GM19452 (cell line): ENCODE results near the gene CEP63.
"Not testable (repeated sequence)": the region's sequence is repeated elsewhere in the genome, so short reads cannot be mapped to it uniquely, and the experiment has no call there.

Experiments
- ATAC-seq: cut with Tn5 transposase; IDR thresholded peaks from one replicate; pipeline ENCODE4 v1.9.1; 2021; ENCODE audit not compliant: unreplicated experiment

CEP63 gene

DNA sequence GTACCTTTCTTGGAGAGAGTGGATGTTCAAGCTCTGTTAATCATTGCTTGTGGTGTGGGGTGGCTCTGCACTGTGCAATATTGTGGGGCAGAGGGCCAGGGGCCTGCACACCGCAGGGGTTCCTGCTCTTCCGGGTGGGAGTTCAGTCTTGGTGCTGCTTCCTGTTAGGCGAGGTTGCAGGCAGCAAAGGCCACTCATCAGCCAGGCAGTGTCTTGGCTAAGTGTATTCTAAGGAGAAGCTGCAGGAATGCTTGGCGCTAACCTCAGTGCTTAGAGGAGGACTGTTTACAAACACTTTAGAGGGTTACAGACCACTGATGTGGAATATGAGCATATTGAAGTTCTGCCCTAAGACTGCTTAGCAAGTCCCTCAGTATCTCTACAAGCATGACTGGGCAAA is 81.7 kb downstream of the CEP63 start:
- ATAC-seq: no peak

DNA sequence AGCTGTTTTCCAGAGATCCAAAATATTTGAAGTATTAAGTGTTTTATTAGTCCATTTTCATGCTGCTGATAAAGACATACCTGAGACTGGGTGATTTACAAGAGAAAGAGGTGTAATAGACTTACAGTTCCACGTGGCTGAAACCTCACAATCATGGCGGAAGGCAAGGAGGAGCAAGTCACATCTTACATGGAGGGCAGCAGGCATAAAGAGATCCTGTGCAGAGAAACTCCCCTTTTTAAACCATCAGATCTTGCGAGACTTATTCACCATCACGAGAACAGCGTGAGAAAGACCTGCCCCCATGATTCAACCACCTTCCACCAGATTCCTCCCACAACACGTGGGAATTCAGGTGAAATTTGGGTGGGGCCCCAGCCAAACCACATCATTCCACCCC is 82.9 kb downstream of the CEP63 start:
- ATAC-seq: no peak

- not testable (repeated sequence) for ATAC-seq
Measured at GRCh38 chr3:134569899-134570298, 84.0 kb downstream of the CEP63 start.

GRCh38 chr3:134576426-134576825 is 90.6 kb downstream of the CEP63 start:
- ATAC-seq: no peak

DNA sequence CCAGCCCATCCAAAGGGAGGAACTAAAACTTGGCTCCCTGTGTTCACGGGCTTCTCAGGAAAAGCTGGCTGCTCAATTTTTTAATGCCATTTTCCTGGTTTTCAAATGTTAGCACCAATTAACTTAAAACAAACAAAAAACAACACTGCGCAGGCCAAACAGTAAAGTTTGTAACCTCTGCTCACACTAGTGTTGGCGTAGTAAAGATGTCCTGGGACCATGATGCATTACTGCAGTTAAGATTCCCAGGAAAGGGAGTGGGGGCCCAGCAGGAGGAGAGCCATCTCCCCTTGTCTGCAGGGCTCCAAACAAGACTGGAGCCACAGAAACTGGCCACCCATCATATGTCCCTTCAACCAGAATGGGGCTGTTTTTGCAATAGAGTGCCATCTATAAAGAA is 91.0 kb downstream of the CEP63 start:
- no peak for ATAC-seq

DNA sequence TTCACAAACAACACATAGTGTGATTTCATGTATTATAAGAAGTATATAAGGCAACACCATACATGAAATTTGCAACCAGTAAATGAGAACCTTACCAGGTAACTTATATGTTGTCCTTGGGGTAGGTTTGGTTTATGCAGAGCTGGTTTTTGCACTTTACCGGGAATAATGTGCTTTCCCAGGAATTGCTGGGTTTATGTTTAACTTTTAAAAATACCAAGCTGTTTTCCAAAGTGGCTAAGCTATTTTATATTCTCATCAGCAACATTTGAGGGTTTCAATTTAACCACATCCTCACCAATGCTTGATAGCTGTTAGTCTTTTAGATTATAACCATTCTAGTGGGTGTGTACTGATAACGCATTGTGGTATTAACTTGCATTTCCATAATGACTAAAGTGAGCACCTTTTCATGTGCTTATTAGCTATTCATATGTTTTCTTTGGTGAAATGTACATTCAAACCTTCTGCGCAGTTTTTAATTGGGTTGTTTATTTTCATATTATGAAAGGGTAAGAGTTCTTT is 93.3 kb downstream of the CEP63 start:
- ATAC-seq: no peak

DNA sequence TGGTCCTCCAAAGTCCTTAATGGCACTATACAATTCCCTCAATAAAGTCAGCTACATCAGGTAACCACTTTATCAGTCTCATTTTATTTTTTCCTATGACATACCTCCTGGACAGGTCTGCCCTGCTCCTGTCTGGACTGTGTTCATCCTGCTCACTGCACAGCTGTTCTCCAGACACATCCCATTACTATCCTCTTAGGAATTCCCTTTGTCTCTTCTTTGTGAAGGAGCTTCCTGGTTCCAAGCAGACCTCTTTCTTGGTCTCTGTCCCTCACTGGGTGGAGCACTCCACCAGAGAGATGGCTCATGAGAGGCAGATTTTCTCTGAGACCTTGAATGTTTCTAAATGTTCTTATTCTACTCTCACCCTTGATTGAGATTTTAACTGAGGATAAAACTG is 104.9 kb downstream of the CEP63 start:
- ATAC-seq: no peak

- ATAC-seq: no peak
Measured at GRCh38 chr3:134592806-134593205, 106.9 kb downstream of the CEP63 start.

DNA sequence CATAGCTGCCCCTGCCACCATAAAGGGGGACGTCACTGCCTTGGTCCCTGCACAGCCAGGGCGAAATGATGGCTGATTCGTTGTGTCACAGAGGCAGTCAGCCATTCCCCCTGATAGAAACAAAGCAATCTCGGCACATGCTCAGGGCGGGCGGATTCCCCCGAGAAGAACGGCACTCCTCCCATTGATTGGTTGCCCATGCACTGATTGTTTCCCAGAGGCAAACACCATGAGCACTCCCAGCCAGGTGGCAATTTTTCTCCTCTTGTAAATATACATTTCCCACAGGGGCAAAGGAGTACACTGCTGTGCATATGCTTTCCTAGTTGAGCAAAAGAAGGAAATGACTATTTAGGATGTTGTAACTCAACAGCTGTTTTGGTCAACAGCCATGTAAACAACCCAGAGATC is 108.5 kb downstream of the CEP63 start:
- no peak for ATAC-seq

- not testable (repeated sequence) for ATAC-seq
Measured at GRCh38 chr3:134594986-134595385, 109.1 kb downstream of the CEP63 start.

GRCh38 chr3:134597390-134597970 is 111.6 kb downstream of the CEP63 start:
- ATAC-seq: no peak

GRCh38 chr3:134598763-134599545 is 113.1 kb downstream of the CEP63 start:
- ATAC-seq: no peak

DNA sequence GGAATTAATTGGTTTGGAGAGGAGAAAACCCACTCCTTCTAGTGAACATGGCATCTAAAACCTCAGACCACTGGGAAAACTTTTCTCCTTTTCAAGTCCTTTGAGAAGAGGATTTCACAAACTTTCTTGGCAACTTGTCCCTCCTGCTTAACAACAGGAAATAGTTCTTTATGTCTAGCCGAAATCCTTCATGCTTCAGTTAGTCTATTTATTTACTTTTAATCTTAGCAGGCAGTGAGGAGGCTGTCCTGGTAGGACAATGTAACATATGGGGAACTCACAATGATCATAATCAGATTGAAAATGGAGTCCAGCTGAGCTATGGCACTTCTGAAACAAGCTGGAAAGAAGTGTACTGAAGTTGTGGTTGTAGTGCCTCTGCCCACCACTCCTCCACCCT is 114.3 kb downstream of the CEP63 start:
- no peak for ATAC-seq

DNA sequence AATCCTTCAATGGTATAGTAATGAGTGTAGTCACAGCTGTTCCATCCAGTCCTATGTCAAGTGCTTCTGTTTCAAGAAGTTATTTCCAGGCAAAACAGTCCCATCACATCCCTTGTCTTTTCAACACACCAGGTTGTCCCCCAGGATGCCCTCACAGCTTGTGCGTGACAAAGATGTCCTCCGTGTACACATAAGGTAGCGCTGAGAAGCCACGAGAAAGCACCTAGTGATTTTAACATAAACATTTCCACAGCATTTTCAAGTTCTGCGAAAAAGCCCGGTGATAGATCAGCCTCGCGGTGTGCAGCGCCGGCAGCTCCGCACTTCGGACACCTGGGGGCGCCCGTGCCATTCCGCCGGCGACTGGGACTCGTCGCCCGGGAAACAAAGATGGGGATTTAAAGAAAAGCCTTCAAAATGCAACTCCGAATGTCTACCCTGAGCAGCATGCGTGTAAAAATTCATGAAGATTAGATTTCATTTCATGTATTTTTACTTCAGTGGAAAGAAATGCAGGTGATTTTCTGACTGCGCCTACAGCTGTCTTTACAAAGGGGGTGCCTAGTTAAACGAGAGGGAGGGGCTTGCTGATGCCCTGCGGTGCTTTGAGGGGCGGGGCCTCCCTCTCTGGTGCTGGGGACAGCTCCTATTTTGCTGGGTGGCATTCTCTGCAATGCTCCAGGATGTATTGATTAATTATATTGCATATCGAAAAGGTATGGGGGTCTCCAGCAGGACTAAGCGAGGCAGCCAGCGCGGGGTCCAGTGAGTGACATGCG is 115.0 kb downstream of the CEP63 start:
- ATAC-seq: peak; percentile 84

DNA sequence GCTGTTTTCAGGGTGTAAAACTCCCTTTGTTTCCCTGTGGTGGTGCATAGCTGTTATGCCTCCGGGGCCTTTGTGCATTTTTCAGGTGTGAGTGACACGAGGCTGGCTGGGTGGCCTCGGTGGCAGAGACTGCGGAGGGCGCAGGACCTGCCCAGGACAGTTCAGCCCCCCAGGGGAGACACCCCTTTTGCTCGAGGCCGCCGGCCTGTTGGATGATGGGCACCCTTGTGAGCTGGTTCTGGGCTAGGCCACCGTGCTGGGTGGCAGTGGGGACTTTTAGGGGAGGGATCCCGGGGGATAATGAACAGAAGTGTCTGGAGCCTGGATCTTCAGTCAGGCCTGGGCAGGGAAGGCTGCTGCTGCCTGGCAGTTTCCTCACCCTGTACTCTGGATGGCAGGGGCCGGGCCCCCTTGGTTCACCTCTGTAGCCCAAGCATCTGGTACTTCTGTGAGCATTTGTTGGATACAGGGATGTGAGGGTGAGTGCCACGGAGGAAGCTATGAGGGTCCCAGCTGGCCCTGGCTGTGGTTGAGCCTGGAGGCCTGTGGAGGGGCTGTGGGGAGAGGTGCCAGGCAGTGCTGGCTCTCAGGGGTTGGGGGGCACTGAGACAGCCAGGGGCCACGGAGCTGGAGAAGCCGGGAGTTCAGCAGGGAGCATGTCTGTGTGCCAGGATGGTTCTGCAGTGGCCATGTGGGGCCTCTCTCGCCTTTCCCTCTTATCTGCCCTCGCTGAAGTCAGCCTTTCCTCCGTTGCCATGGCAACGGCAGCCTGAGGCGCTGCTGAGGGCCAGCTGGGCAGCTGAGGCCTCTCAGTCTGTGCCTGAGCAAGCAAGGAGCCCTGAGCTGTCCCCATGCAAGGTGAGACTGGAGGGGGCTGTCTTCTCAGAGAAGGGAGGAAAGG is 115.9 kb downstream of the CEP63 start:
- no peak for ATAC-seq

DNA sequence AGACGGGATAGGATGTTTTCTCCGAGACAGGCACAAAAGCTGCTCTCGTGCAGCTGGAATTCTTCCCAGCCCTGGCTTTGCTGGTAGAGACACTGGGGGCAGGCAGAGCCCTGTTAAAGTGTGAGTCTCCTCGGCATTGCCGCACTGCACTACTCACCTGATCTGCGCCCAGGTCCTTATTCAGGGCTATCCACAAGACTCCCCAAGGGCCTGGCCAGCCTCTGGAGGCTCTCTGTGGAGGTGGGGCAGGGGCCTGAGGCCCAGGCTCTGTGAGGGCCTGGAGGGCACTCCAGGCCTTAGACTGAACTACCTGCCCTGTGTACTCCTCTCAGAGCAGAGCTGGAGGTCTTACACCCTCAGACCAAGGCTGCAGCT is 116.6 kb downstream of the CEP63 start:
- no peak for ATAC-seq

- ATAC-seq: no peak
Measured at GRCh38 chr3:134603480-134603879, 117.6 kb downstream of the CEP63 start.

GRCh38 chr3:134603956-134604355 is 118.1 kb downstream of the CEP63 start:
- ATAC-seq: no peak

GRCh38 chr3:134605556-134605955 is 119.7 kb downstream of the CEP63 start:
- no peak for ATAC-seq

DNA sequence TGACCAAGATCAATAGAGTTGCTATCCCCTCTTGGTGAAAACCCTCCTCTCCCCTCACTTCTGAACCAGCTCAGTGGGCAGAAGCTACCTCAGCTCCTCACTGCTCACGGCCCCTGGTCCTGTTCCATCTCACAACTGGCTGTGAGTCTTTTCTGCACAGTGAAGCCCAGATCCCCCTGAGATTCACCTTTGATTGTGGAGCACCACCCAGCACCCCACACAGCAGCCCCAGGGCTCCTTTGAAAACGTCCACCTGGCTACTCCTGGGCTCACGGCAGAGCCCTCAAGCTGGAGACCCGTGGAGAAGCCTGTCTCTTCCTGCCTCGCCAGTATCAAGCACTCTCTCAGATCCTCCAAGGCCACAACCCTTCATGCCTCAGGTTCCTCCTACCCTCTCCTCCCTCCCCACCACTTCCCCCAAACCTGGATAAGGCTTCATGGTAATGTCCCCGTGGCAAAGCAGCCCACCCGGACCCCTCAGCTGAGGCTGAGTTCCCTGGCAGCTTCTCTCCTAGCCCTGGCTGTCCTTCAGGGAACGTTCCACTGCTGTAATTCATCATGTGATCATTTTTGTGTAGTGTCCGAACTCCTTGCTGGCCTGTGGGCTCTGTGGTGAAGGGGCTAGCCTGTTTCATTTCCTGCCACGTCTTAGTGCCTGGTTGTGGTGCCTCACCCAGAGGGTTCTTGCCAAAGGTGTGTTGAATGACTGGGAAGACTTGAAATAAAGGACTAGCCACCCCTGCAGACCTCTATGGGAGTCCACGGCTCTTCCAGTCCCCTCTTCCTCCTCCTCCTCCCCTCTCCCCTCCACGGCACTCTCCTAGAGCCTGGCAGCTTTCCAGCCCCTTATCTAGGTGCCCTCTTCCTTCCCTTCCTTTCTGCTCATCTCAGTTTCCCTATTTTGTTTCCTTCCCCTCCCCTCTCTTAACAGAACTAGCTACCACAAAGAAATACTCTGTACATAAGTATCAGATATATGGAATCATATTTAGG is 120.5 kb downstream of the CEP63 start:
- no peak for ATAC-seq
